OCI-LY3 (cell line): ENCODE results near the gene AUTS2.

Experiments
- H2AFZ ChIP-seq: fragments of 200-600, 300-600 bp; shearing (Covaris generic); 2 replicates; pipeline ENCODE4 v1.6.0; 2014; ENCODE audit warnings: antibody characterized with exemption, low read depth, low read length
- H3K27ac ChIP-seq: fragments of 200-600, 300-600 bp; sonication (generic); 2 replicates; pipeline ENCODE4 v1.5.1; 2014; ENCODE audit warnings: mild to moderate bottlenecking, low read length, moderate library complexity, mixed read lengths
- H3K27me3 ChIP-seq: fragments of 200-600, 300-600 bp; sonication (generic); 2 replicates; pipeline ENCODE4 v1.6.1; 2014; ENCODE audit warnings: low read depth, low read length, mixed read lengths
- H3K36me3 ChIP-seq: fragments of 200-600, 300-600 bp; sonication (generic); replicated peaks from 2 replicates; pipeline ENCODE3; 2014; ENCODE audit warnings: low read depth, low read length, mixed read lengths
- H3K4me1 ChIP-seq: fragments of 300-600, 200-600 bp; sonication (generic); 2 replicates; pipeline ENCODE4 v1.6.1; 2014; ENCODE audit warnings: low read length, mixed read lengths
- H3K4me2 ChIP-seq: fragments of 200-600, 300-600 bp; sonication (generic); 2 replicates; pipeline ENCODE4 v1.6.1; 2014; ENCODE audit warnings: low read length, mixed read lengths
- H3K4me3 ChIP-seq: fragments of 300-600, 200-600 bp; sonication (generic); 2 replicates; pipeline ENCODE4 v1.5.1; 2014; ENCODE audit warnings: antibody characterized with exemption, mild to moderate bottlenecking, low read length, moderate library complexity
- H3K79me2 ChIP-seq: fragments of 300-600, 200-600 bp; shearing (Covaris generic); 2 replicates; pipeline ENCODE4 v1.6.1; 2014; ENCODE audit warnings: mild to moderate bottlenecking, low read length, mixed read lengths
- H3K9ac ChIP-seq: fragments of 300-600, 200-600 bp; shearing (Covaris generic); 2 replicates; pipeline ENCODE4 v1.6.0; 2014; ENCODE audit warnings: mild to moderate bottlenecking, low read length, moderate library complexity
- H3K9me3 ChIP-seq: fragments of 200-600, 300-600 bp; shearing (Covaris generic); 2 replicates; pipeline ENCODE4 v1.6.1; 2014; ENCODE audit warnings: low read length, mixed read lengths; ENCODE audit not compliant: insufficient read depth
- H4K20me1 ChIP-seq: fragments of 200-600, 300-600 bp; sonication (generic); 2 replicates; pipeline ENCODE4 v1.6.1; 2016; ENCODE audit warnings: low read length, mixed read lengths; ENCODE audit not compliant: insufficient read depth
- CTCF ChIP-seq: fragments of 200-600, 300-600 bp; sonication (generic); IDR thresholded peaks from 2 replicates; pipeline ENCODE4 v1.5.1; 2014; ENCODE audit warnings: antibody characterized with exemption, low read length, low read depth
- EZH2phosphoT487 ChIP-seq: fragments of 200-600 bp; shearing (Covaris generic); IDR thresholded peaks from 2 replicates; pipeline ENCODE4 v1.6.1; 2018; ENCODE audit warnings: antibody characterized with exemption, mixed run types, low read depth

AUTS2 gene

GRCh38 chr7:70148997-70149396 lies 550.7 kb downstream of the AUTS2 start:
- Histone ChIP-seq H3K9me3 (no peaks in the 10 kb centered on the region), H3K27ac (no peak overlapping the region), H4K20me1 (no peaks in the 10 kb centered on the region), H3K4me1 (no peaks in the 10 kb centered on the region), H3K36me3 (no peaks in the 10 kb centered on the region), H2AFZ (no peak overlapping the region), H3K4me3 (no peak overlapping the region), H3K4me2 (no peak overlapping the region), H3K79me2 (no peaks in the 10 kb centered on the region), H3K27me3 (no peaks in the 10 kb centered on the region), H3K9ac (no peak overlapping the region)
- TF ChIP-seq CTCF (no peak), EZH2phosphoT487 (no peak)

GRCh38 chr7:70152313-70152712 lies 554.0 kb downstream of the AUTS2 start:
- Histone ChIP-seq H3K4me2 (no peak overlapping the region), H3K36me3 (no peaks in the 10 kb centered on the region), H3K79me2 (no peaks in the 10 kb centered on the region), H3K9ac (no peak overlapping the region), H2AFZ (no peak overlapping the region), H3K4me3 (no peak overlapping the region), H4K20me1 (no peaks in the 10 kb centered on the region), H3K9me3 (no peaks in the 10 kb centered on the region), H3K4me1 (no peaks in the 10 kb centered on the region), H3K27me3 (no peaks in the 10 kb centered on the region), H3K27ac (no peak overlapping the region)
- TF ChIP-seq EZH2phosphoT487: no peak
- TF ChIP-seq CTCF: no peak

GRCh38 chr7:70153933-70154332 lies 555.7 kb downstream of the AUTS2 start:
- no peak overlapping the region for H3K4me3 ChIP-seq
- H2AFZ ChIP-seq: no peak overlapping the region
- H3K4me2 ChIP-seq: no peak overlapping the region
- no peak for TF ChIP-seq CTCF
- no peak for TF ChIP-seq EZH2phosphoT487
- H3K27me3 ChIP-seq: no peaks in the 10 kb centered on the region
- H3K4me1 ChIP-seq: no peaks in the 10 kb centered on the region
- H3K36me3 ChIP-seq: no peaks in the 10 kb centered on the region
- no peak overlapping the region for H3K9ac ChIP-seq
- H3K79me2 ChIP-seq: no peaks in the 10 kb centered on the region
- H3K9me3 ChIP-seq: no peaks in the 10 kb centered on the region
- H4K20me1 ChIP-seq: no peaks in the 10 kb centered on the region
- no peak overlapping the region for H3K27ac ChIP-seq

GRCh38 chr7:70154521-70155180 lies 556.4 kb downstream of the AUTS2 start:
- Histone ChIP-seq H3K9ac (no peak overlapping the region), H3K9me3 (no peaks in the 10 kb centered on the region), H3K27ac (no peak overlapping the region), H3K4me2 (no peak overlapping the region), H3K27me3 (no peaks in the 10 kb centered on the region), H2AFZ (no peak overlapping the region), H3K4me3 (no peak overlapping the region), H3K4me1 (no peaks in the 10 kb centered on the region), H3K36me3 (no peaks in the 10 kb centered on the region), H3K79me2 (no peaks in the 10 kb centered on the region), H4K20me1 (no peaks in the 10 kb centered on the region)
- TF ChIP-seq EZH2phosphoT487 (no peak), CTCF (no peak)
